CD4-positive, alpha-beta T cell (primary cell): ENCODE data around the gene ORC5. TPM values are rescaled to one million over a fixed set of nuclear protein-coding genes. Genes with fewer than 3 reads are reported as not detected.

Experiments used
- ATAC-seq: fragments of 200-7000 bp; cut with Tn5 transposase; one replicate; pipeline ENCODE4 v1.10.0; 2022; ENCODE audit warnings: mild to moderate bottlenecking; ENCODE audit not compliant: poor library complexity
- CTCF ChIA-PET: fragments of 350-600 bp; sonication (Branson Sonifier 250); formaldehyde crosslinking; loops from one replicate; lab custom pipeline; 2021; ENCODE audit warnings: antibody characterized with exemption, inconsistent platforms; lab: Charles Lee
- POLR2A ChIA-PET: fragments of 350-600 bp; sonication (Branson Sonifier 250); formaldehyde crosslinking; loops from one replicate; lab custom pipeline; 2021; ENCODE audit warnings: antibody characterized with exemption, inconsistent platforms; lab: Charles Lee
- DNase-seq, 14 experiments: peaks; one replicate each; pipeline ENCODE4 v3.0.0-alpha.2; 2013 to 2020; ENCODE audit warnings: mixed read lengths in 2 of 14
- H3K27ac ChIP-seq, 2 donors: one replicate each; pipeline versions ENCODE4 v1.5.1 to v1.7.0; 2013; ENCODE audit warnings: low read length in 2 of 2, low read depth in 1 of 2, mild to moderate bottlenecking in 1 of 2
- H3K27me3 ChIP-seq, 2 experiments: 1 replicate in 1 of 2; 2 replicates in 1 of 2; pipeline versions ENCODE4 v1.6.1 to v1.7.0; 2013; ENCODE audit warnings: low read length in 2 of 2, control low read depth in 1 of 2, mild to moderate bottlenecking in 1 of 2, moderate library complexity in 1 of 2; ENCODE audit not compliant: insufficient read depth in 2 of 2, control insufficient read depth in 1 of 2
- H3K36me3 ChIP-seq: one replicate; pipeline ENCODE4 v1.6.1; 2013; ENCODE audit warnings: low read length, control low read depth; ENCODE audit not compliant: insufficient read depth
- H3K4me1 ChIP-seq: one replicate; pipeline ENCODE4 v1.6.1; 2013; ENCODE audit warnings: low read length, control low read depth; ENCODE audit not compliant: insufficient read depth
- H3K4me3 ChIP-seq: one replicate; pipeline ENCODE4 v1.5.1; 2013; ENCODE audit warnings: mild to moderate bottlenecking, low read length, moderate library complexity
- H3K9me3 ChIP-seq, 2 experiments: 1 replicate in 1 of 2; 2 replicates in 1 of 2; pipeline versions ENCODE4 v1.6.1 to v1.7.0; 2013; ENCODE audit warnings: low read length in 2 of 2, mild to moderate bottlenecking in 2 of 2, control low read depth in 1 of 2, moderate library complexity in 1 of 2; ENCODE audit not compliant: control insufficient read depth in 1 of 2, insufficient read depth in 1 of 2
- H3K27ac Mint-ChIP-seq: one replicate; pipeline ENCODE4 v1.8.0; 2020; ENCODE audit warnings: mixed read lengths
- H3K27me3 Mint-ChIP-seq: one replicate; pipeline ENCODE4 v1.8.0; 2021; ENCODE audit warnings: mixed read lengths
- H3K36me3 Mint-ChIP-seq: one replicate; pipeline ENCODE4 v1.8.0; 2021; ENCODE audit warnings: low read depth, mixed read lengths
- H3K4me1 Mint-ChIP-seq: one replicate; pipeline ENCODE4 v1.8.0; 2021; ENCODE audit warnings: low read depth, mixed read lengths
- H3K4me3 Mint-ChIP-seq: one replicate; pipeline ENCODE4 v1.8.0; 2020; ENCODE audit warnings: mild to moderate bottlenecking, mixed read lengths
- H3K9me3 Mint-ChIP-seq: one replicate; pipeline ENCODE4 v1.8.0; 2020; ENCODE audit warnings: mixed read lengths
- CTCF ChIP-seq: fragments of 200-600 bp; IDR thresholded peaks from one replicate; pipeline ENCODE4 v1.8.0; 2022; ENCODE audit warnings: antibody characterized with exemption, mild to moderate bottlenecking
- intact Hi-C, 2 experiments: fragments of 100-400 bp; cut with DNase I in 1 of 2; cut with micrococcal nuclease in 1 of 2; formaldehyde crosslinking; loops; one replicate each; pipeline versions ENCODE4 v1.15.1 to v1.9.0; 2023 to 2025; cut with DNase I, micrococcal nuclease
- total RNA-seq, 174 experiments: library from RNA in 2 of 174; stranded (reverse) in 2 of 174; gene quantifications; one replicate each; pipeline ENCODE4 v1.2.3 and lab custom pipeline; 2021 to 2026

The ORC5 gene
- total RNA-seq, 2 experiments from 2014 or later: 7.7 to 9.3 TPM

- intact Hi-C loops: no loop called here
- DNase-seq: no peak
- Mint-ChIP-seq H3K27ac (no peak overlapping the region), H3K9me3 (no peaks in the 10 kb centered on the region), H3K4me1 (no peaks in the 10 kb centered on the region), H3K27me3 (no peaks in the 10 kb centered on the region), H3K36me3 (peaks cover 67% of the 10 kb centered on the region), H3K4me3 (no peak overlapping the region)
- no peak for TF ChIP-seq CTCF
- no peaks in the 10 kb centered on the region for H3K27me3 ChIP-seq
- H3K4me3 ChIP-seq: no peak overlapping the region
- no peak for ATAC-seq
- H3K27ac ChIP-seq: no peak overlapping the region
- H3K4me1 ChIP-seq: no peaks in the 10 kb centered on the region
- ChIA-PET CTCF (no interaction called here), POLR2A (interaction anchor here (1.6 kb wide), 1 partner anchor 9 kb away, joined by 3 read pairs; no protein-coding TSS in a partner anchor)
- no peaks in the 10 kb centered on the region for H3K9me3 ChIP-seq
- H3K36me3 ChIP-seq: peaks cover 23% of the 10 kb centered on the region
These were observed 32.3 kb downstream of the ORC5 start for GRCh38 chr7:104175361-104175984.

- Histone ChIP-seq H3K4me3 (no peak overlapping the region), H3K36me3 (peaks cover 16% of the 10 kb centered on the region), H3K9me3 (no peaks in the 10 kb centered on the region), H3K27ac (no peak overlapping the region), H3K4me1 (no peaks in the 10 kb centered on the region), H3K27me3 (no peaks in the 10 kb centered on the region)
- CTCF ChIA-PET: no interaction called here
- H3K4me3 Mint-ChIP-seq: no peak overlapping the region
- no peaks in the 10 kb centered on the region for H3K4me1 Mint-ChIP-seq
- no peaks in the 10 kb centered on the region for H3K9me3 Mint-ChIP-seq
- no peak for TF ChIP-seq CTCF
- DNase-seq (no peak), ATAC-seq (no peak)
- POLR2A ChIA-PET: no interaction called here
- no peaks in the 10 kb centered on the region for H3K27me3 Mint-ChIP-seq
- H3K36me3 Mint-ChIP-seq: peaks cover 67% of the 10 kb centered on the region
- H3K27ac Mint-ChIP-seq: no peak overlapping the region
- intact Hi-C loops: no loop called here
These were observed 33.0 kb downstream of the ORC5 start for GRCh38 chr7:104174798-104175197.

GRCh38 chr7:104162081-104162480, 45.7 kb downstream of the ORC5 start:
- CTCF ChIA-PET: no interaction called here
- peaks cover 88% of the 10 kb centered on the region for H3K36me3 Mint-ChIP-seq
- no peak for TF ChIP-seq CTCF

More at GRCh38 chr7:104162081-104162480, 45.7 kb downstream of the ORC5 start:
- H3K4me1 ChIP-seq: no peaks in the 10 kb centered on the region
- H3K27ac Mint-ChIP-seq: no peak overlapping the region
- H3K27me3 ChIP-seq: no peaks in the 10 kb centered on the region
- intact Hi-C loops: loop anchor here (1.0 to 10.0 kb wide), 2 partner anchors 40 to 867 kb away; partner anchors contain the start of gene PMPCB (in 1 of the 2)
- ATAC-seq (no peak), DNase-seq (no peak)
- peaks cover 7% of the 10 kb centered on the region for H3K4me1 Mint-ChIP-seq
- POLR2A ChIA-PET: no interaction called here
- no peaks in the 10 kb centered on the region for H3K9me3 Mint-ChIP-seq
- H3K4me3 ChIP-seq: no peak overlapping the region
- H3K27ac ChIP-seq: no peak overlapping the region
- no peak overlapping the region for H3K4me3 Mint-ChIP-seq
- H3K27me3 Mint-ChIP-seq: no peaks in the 10 kb centered on the region
- peaks cover 31% of the 10 kb centered on the region for H3K36me3 ChIP-seq
- no peaks in the 10 kb centered on the region for H3K9me3 ChIP-seq
